HG03521 (cell line): ENCODE results near the gene CC2D1A.
"Not testable (repeated sequence)": the region's sequence is repeated elsewhere in the genome, so short reads cannot be mapped to it uniquely, and the experiment has no call there.

ENCODE experiments used
- ATAC-seq: cut with Tn5 transposase; IDR thresholded peaks from one replicate; pipeline ENCODE4 v1.9.1; 2021; ENCODE audit warnings: mild to moderate bottlenecking, moderate library complexity; ENCODE audit not compliant: unreplicated experiment

Gene CC2D1A

DNA sequence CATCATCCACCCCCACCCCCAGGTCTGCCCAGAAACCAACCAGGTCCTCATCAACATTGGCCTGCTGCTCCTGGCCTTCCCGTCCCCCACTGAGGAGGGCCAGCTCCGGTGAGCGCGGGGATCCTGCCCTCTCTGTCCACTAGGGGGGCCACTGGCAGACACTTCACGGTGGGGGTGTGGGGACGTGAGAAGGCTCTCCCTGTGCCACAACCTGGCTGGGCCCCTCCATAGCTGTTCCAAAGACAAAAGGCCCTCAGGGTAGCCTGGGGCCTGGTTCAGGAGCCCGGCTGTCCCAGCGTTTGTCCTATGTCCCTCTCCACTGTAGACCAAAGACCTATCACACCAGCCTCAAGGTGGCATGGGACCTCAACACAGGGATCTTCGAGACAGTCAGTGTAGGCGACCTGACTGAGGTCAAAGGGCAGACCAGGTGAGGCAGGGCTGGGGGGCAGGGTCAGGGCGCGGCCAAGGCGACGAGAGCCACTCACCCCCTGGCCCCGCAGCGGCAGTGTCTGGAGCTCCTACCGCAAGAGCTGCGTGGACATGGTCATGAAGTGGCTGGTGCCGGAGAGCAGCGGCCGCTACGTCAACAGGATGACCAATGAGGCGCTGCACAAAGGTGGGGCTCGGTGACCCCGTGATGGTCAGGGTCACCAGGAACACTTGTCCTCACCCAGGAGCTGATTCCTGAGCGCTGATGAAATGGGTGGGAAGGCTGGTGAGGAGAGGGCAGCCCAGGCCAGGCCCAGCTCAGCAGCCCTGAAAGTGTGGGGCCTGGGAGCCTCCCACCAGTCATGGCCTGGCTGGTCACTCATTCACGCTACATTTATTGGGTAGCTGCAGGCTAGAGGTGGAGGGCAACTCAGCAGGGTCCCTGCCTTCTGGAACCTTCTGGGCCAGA lies 54.2 kb downstream of the CC2D1A start:
- no peak for ATAC-seq

DNA sequence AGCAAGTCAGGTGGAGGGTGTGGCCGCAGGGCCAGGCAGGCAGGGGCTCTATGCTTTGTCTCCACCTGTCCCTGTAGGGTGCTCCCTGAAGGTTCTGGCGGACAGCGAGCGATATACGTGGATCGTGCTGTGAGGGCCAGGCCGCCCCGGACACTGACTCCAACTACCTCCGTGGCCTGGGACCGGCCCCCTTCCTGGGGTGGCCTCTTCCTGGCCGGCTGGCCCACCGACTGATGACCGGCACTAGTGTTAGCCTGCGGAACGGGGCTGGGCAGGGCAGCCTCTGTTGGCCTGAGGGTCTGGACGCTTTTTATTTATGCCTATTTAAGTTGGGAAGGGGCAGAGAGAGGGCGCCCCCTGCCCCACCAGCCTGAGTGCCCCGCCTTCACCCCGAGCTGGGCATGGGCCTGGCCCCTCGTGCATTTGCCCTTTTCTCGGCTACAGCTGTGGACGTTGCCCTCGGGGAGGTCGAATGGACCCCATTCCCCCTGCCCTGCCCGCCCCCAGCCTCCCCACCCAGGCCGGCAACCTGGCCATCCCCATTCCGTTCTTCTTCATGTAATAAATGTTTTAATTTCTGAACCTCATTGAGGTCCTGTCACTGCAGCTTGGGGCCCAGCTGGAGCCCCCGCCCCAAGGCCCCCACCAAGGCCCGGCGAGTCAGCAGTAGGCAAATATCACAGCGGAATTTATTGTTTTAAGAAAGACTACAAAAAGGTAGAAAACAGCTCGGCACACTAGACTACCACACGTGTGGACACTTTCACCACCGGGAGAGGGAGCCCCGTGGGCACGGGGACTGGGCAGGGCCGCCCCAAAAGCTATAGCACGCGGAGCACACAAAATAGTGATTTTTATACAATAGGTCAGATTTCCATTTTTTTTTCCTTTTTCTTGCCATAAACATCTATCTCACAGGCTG lies 55.1 kb downstream of the CC2D1A start:
- ATAC-seq: no peak

DNA sequence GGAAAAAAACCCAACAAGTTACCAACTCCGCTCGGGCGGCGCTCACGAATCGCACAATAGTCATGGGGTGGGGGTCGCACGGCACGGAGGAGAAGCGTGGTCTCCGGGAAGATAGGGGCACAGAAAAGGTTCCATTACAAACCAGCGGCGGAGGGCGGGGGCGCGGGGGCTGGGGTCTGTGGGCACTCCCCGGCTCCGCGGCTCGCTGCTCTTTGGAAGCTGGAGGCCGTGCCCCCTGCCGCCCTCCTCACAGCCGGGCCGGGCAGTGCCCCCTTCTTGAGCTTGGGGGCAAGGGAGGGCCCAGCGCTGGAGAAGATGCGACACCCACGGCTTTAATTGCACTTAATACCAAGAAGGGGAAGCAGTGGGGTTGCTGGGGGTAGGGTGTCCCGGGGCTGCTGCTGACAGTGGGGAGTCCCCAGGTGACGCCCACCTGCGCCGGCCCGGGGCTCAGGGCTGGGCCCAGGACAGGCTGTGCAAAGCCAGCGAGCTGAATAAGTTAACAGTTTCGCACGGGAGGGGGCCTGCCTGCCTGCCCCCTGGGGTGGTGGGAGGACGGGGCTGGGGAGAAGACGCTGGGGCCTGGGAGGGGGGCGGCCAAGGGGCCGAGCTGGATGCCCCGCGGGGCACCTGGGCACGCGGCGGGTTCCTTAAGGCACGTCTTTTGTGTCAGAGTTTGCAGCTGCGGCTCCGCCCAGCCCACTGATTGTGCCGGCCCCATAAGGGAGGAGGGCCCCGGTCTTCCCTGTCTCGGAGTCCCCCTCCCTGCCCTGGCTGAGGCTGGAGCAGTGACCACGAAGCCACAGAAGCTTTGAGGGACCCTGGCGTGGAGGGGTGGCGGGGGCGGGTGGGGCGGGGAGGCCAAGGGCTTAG lies 56.1 kb downstream of the CC2D1A start:
- ATAC-seq: no peak

DNA sequence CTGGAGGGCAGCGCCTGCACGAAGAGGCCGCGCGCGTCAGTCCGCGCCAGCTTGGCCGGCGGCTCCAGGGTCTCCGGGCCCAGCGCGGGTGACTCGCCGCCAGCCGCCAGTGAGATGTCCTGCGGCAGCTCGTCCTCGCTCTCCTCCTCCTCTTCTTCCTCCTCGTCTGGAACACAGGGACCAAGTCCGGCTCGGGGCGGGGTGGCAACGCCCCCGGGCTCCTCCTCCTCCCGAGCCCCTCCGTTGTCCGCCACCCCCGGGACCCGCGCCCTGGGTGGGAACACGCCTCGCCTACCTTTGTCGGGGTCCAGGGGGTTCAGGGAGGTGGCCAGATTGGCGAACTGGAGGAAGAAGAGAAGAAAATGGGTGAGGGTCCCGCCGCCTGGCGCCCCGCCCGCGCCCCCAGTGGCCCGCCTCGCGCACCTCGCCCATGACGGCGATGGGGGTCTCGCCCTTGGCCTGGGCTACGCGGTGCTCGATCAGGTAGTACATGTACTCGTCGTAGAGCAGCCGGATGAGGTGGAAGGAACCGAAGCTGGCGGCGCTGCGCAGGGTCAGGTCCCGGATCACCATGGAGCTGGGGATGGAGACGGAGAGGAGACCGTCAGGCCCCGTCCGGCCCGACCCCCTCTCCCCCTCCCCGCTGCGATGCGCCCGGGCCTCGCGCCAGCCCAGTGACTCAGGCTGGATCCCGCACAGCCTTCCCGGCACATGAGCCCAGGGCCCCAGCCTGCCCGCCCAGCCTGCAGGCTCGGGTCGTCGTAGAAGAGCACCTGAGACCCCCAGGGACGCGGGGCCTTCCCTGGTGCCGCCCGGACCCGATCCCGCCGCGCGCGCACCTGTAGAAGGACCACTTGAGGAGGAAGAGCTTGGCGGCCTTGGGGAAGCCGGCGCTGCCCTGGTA lies 57.0 kb downstream of the CC2D1A start:
- ATAC-seq: no peak

DNA sequence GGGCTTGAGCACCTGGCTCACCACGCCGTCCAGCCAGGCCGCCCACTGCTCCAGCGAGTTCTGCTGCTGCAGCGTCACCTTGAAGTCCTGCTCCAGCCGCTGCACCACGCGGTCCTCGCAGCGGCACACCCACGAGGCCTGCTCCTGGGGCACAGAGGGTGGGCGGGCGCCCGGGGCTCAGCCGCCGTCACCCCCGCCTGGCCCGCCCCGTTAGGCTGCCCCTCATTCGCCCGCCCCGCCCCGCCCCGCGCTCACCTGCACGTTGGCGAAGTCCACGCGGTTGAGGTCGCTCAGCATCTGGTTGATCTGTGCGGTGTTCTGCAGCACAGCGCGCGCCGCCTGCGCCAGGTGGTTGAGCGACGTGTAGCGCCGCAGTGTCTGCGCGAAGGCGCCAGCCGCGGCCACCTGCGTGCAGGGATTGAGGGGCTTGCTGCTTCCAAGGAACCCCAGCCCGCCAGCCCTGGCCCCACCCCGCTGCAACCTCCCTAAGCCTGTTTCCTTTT lies 57.7 kb downstream of the CC2D1A start:
- no peak for ATAC-seq

DNA sequence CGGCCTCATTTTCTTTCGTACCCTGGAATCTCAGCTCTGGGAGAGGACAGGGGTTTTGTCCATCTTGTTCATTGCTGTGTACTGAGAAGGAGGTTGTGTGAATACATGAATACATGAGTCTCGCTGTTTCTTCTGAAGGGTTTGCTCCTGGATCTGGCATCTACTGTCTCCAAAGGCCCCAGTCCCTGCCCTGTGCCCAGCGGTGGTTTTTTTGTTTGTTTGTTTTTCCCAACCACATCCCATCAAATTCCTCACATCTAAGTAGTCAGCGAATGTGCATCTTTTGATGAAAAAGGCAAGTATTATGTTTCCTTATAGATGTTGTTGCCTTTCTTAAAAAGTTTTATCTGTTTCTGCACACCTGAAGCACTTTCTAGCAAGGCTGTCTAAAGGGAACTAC lies 58.8 kb downstream of the CC2D1A start:
- ATAC-seq: no peak

DNA sequence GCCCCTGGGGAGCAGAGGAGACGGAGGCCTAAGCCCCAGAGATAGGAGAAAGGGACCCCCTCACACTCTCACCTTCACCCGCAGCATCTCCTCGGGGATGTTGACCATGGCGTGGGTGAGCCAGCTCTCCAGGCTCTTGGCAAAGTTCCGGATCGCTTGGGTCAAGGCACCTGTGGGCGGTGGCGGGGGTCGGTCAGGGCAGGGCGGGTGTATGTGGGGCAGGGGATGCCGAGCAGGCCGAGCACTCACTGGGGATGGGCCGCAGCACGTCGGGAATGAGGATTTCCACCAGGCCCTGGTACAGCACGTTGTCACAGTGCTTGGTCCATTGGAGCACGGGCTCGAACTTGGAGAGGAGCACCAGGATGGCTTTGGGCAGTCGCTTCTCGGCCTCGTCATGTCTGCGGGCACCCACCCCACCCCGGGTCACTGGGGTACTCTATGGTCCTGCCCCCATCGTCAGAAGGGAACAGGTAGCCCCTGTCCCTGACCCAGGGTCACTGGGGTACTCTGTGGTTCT lies 59.4 kb downstream of the CC2D1A start:
- no peak for ATAC-seq

DNA sequence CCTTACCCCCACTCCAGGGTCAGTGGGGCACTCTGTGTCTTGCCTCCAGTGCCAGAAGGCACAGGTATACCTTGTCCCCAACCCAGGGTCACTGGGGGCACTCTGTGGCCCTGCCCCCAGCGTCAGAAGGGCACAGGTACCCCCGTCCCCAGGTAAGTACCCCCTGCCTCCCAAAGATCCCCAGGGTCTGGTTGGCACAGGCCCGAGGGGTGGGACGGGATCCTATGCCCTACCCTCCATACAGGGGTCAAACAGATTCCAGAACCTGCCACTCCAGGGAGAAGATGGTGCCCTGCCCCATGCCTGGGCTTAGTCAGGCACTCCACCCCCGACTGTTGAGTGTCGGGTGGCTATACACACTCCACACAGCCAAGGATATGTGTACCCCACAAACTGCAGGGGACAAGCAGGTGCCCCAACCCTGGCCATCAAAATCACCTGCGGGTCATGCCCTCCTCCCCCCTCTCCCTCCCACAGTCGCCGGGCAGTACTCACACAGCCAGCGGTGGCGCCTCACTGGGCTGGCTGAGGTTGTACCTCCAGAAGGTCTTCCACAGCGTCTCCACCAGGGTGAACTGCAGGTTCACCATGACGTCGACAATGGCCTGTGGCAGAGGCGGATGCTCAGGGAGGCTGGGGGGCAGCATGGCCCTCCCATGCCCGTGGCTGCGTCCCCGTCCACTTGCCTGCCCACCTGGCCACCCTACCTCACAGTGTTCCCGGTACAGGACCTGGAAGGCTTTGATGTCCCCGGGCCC lies 60.1 kb downstream of the CC2D1A start:
- no peak for ATAC-seq

DNA sequence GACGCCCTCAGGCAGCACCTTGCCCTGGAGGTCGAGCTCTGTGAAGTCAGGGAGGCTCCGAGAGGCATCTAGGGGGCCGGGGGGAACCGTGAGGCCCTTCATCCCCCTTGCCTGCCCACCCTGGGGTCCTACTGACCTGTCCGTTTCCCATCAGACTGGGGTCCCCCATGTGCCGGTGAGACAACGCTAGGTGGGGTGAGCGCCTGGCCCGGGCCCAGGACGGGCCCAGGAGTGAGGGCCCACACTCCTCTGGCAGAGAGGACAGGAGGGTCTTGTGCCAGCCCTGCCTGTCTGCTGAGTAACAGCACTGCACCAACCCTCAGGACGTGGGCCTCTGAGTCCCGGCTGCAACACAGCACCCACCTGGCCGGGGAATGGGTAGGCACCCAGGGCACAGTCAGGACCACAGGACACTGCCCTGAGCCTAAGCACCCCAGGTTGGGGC lies 60.7 kb downstream of the CC2D1A start:
- no peak for ATAC-seq

DNA sequence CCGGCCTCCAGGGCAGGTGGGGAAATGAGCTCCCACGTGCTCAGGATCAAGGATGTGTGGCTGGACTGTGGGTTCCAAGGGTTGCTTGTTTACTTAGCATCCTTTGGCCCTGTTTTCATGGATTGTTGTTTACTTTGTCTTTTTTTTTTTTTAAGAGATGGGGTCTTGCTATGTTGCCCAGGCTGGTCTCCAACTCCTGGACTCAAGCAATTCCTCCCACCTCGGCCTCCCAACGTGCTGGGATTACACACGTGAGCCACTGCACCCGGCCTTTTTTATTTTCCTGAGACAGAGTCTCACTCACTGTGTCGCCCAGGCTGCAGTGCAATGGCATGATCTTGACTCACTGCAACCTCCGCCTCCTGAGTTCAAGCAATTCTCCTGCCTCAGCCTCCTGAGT lies 61.2 kb downstream of the CC2D1A start:
- not testable (repeated sequence) for ATAC-seq

DNA sequence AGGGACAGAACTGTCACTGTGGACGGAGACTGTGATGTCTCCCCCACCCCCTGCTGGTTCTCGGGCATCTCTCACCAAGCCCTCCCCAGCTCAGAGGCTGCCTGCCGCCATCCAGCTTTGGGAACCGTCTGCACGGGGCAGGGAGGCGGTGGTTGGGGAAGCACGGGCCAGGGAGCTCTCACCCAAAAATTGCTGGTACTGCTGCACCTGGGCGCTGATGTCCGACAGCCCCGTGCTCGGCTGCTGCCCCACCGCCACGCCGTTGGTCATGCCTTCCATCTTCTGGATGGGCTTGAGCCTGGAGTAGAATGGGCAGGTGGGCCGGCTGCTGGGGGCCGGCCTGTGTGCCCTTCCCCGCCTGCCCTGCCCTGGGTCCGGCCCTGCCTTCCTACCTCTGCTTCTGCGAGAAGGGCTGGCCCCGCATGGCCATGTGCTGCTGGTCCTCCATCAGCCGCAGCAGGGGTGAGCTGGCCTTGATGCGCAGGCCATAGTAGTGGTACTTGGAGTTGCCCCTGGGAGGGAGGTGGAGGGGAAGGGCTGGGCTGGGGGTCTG lies 62.5 kb downstream of the CC2D1A start:
- ATAC-seq: no peak

DNA sequence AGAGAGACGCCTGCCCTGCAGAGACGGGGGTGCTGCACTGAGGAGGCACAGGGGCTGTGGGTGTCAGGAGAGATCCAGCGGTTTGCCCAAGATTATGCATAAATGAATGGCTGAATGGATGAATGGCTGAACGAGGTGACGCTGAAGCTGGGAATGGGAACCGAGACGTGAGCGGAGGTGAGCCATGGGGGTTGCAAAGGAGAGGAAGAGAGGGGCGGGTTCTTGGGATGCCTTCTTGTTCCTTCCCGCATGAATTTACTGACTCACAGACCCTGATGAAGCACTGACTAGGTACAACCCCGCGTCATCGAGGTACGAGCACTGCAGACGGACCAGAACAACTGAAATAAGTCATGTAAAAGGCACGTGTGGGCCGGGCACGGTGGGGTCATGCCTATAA lies 63.0 kb downstream of the CC2D1A start:
- no peak for ATAC-seq

DNA sequence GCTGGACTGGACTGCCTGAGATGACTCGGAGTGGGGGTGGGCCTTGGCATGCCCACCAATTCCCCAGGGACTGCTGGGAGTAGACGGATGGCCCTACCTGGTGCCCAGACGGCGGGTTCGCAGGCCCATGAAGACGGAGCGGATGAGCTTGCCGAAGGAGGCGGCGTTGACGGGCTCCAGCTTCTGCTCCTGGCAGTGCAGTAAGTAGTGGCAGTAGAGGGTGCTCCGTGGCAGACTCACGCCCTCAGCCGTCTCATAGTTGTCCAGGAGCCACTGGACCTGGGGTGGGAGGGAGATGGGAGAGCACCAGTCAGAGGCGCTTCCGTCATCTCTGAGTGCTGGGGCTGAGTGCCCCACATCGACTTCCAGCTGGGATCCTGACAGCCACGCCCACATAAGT lies 63.9 kb downstream of the CC2D1A start:
- ATAC-seq: no peak

DNA sequence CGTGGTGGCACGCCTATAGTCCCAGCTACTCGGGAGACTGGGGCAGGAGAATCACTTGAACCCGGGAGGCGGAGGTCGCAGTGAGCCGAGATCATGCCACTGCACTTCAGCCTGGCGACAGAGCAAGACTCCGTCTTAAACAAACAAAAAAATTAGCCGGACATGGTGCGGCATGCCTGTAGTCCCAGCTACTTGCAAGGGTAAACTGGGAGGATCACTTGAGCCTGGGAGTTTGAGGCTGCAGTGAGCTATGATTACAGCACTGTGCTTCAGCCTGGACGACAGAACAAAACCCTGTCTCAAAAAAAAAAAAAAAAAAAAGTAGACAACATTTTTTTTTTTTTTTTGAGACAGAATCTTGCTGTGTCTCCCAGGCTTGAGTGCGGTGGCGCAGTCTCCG lies 65.9 kb downstream of the CC2D1A start:
- ATAC-seq: not testable (repeated sequence)

DNA sequence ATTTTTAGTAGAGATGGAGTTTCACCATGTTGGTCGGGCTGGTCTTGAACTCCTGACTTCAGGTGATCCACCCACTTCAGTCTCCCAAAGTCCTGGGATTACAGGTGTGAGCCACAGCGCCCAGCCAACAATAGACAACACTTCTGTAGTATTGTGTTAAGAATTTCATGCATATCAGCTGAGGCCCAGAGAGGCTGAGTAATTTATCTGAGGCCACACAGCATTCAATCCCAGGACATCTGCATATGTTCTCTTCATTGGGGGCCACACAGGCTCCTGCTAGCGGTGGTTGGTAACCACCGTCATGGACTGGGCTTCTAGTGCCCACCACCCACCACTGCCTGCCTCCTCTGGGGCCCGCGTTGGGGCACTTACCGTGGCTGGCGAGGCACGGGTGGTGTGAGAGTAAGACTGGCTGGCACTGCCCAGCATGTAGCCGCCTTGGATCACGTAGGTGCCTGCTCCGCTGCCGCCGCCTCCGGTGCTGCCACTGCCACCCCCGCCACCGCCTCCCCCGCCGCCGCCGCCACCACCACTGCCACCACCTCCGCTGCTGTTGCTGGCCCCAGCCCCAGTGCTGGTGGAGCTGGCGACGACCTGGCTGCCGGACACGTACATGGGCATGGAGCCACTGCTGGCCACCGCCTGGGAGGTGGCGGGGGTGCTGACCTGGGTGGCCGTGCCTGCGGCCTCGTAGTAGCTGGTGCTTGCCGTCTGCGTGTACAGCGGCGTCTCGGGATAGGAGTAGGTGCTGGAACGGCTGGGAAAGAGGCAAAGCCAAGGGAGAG lies 66.6 kb downstream of the CC2D1A start:
- ATAC-seq: no peak

DNA sequence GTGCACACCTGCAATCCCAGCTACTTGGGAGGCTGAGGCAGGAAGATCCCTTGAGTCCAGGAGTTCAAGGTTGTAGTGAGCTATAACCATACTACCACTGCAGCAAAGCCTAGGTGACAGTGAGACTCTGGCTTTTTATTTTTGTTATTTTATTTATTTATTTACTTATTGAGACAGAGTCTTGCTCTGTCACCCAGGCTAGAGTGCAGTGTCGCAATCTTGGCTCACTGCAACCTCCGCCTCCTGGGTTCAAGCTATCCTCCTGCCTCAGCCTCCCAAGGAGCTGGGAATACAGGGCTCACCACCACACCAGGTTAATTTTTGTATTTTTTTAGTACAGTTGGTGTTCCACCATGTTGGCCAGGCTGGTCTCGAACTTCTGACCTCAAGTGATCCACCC lies 67.5 kb downstream of the CC2D1A start:
- ATAC-seq: not testable (repeated sequence)

DNA sequence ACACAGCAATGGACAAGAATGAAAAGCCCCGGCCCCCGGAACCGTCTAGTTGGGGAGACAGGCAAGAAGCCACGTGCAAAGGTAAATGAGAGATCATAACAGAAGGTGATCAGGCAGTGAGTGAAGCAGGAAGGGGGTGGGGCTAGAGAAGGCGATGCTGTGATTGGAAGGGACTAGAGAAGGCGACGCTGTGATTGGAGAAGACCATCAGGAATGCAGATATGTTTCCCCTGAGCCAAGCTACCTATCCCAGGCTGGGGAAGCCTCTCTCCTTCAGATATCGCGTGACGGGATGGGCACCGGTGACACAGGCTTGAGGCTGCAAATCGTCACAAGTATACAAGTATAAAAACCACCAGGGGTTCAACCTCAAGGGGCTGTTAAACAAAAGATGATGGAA lies 68.1 kb downstream of the CC2D1A start:
- ATAC-seq: no peak

DNA sequence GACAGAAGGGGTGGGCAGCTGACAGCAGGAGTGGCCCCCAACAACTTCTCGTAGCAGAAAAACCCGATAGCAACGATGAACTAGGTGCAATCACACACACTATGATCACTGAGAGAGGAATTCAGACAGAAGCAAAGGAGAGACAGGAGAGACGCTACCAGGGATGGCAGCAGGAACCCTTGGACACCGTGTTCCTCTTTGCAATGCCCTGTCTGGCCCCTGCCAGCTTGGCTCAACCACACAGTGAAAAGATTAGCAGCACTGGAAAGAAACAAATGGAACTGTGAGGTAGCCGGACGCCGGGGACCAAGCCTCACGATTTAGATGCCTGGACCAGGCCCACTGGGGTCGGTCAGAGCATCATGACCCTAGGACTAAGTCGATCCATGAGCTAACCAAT lies 69.9 kb downstream of the CC2D1A start:
- no peak for ATAC-seq
